ENCODE results near the gene EPHB6. TPM values are rescaled to one million over a fixed set of nuclear protein-coding genes. Genes with fewer than 3 reads are reported as not detected.

Gene EPHB6
- total RNA-seq, 1 donor from 2014 or later: 2.0 TPM

DNA sequence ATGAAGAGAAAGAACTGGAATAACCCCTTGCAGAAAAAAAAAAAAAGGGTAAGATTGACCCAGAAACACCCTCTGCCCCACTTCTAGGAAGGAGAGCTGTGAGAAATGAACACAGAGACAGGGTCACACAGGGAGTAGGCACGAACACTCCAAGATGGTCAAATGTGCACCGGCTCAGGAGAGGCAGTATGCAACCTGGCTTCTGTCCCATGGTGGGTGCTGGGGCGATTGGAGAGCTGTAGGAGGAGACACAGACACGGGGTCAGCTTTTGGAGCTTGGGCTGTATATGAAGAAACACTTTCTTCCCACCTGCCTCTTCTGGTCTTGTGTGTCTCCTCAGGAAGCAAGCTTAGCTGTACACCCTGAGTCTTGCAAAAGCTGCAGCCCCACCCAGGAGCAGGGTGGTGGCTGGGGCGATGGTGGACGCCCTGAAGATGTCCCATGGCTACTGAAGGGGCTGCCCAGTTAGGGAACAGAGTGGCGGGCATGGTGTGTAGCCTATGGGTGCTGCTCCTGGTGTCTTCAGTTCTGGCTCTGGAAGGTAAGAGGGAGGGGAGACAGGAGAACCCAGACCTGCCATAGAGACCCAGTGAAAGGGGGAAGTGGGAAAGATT is 8.0 kb downstream of the EPHB6 start:
- DNase-seq (ENCODE audit: low spot score): no peak
- intact Hi-C loops (cut with DNase I): no loop called here

DNA sequence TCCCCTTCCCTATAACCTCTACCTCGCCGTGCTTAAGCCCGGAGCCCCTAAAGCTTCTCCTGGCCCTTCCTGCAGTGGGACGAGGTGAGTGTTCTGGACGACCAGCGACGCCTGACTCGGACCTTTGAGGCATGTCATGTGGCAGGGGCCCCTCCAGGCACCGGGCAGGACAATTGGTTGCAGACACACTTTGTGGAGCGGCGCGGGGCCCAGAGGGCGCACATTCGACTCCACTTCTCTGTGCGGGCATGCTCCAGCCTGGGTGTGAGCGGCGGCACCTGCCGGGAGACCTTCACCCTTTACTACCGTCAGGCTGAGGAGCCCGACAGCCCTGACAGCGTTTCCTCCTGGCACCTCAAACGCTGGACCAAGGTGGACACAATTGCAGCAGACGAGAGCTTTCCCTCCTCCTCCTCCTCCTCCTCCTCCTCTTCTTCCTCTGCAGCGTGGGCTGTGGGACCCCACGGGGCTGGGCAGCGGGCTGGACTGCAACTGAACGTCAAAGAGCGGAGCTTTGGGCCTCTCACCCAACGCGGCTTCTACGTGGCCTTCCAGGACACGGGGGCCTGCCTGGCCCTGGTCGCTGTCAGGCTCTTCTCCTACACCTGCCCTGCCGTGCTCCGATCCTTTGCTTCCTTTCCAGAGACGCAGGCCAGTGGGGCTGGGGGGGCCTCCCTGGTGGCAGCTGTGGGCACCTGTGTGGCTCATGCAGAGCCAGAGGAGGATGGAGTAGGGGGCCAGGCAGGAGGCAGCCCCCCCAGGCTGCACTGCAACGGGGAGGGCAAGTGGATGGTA is 9.2 kb downstream of the EPHB6 start:
- intact Hi-C loops (cut with DNase I): no loop called here
- DNase-seq (ENCODE audit: low spot score): no peak

- intact Hi-C loops (cut with DNase I): no loop called here
- DNase-seq (ENCODE audit: low spot score): no peak
These were observed 10.3 kb downstream of the EPHB6 start for GRCh38 chr7:142864980-142865747.

- peak; percentile 62 for DNase-seq (ENCODE audit: low spot score)
- intact Hi-C loops (cut with DNase I): loop anchor here (1.0 kb wide), 1 partner anchor 11 kb away; no protein-coding TSS in a partner anchor
These were observed 10.9 kb downstream of the EPHB6 start for GRCh38 chr7:142865766-142866165.

DNA sequence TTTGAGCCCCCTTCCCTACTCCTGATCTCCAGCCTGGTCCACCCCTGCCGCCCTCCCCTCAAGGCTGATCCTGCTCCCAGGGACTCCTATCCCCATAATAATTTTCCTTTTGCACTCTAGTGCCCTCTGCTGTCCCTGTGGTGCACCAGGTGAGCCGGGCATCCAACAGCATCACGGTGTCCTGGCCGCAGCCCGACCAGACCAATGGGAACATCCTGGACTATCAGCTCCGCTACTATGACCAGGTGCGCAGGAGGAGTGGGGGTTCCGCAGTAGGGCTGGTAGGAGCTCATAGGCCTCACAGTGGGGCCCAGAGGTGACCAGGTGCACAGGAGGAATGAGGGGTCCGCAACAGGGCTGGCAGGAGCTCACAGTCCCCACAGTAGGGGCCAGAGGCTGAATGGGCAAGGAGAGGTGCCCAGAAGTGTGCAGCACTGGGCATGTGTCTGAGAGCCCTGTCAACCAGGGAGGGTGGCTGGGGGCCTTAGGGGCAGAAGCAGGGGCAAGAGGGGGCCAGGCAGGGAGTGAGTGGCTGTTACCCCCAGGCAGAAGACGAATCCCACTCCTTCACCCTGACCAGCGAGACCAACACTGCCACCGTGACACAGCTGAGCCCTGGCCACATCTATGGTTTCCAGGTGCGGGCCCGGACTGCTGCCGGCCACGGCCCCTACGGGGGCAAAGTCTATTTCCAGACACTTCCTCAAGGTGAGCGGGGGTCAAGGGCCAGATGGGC is 11.7 kb downstream of the EPHB6 start:
- DNase-seq (ENCODE audit: low spot score): peak; percentile 66
- intact Hi-C loops (cut with DNase I): loop anchor here (1.0 kb wide), 1 partner anchor 12 kb away; no protein-coding TSS in a partner anchor

GRCh38 chr7:142867097-142867378 is 12.2 kb downstream of the EPHB6 start:
- intact Hi-C loops (cut with DNase I): no loop called here

DNA sequence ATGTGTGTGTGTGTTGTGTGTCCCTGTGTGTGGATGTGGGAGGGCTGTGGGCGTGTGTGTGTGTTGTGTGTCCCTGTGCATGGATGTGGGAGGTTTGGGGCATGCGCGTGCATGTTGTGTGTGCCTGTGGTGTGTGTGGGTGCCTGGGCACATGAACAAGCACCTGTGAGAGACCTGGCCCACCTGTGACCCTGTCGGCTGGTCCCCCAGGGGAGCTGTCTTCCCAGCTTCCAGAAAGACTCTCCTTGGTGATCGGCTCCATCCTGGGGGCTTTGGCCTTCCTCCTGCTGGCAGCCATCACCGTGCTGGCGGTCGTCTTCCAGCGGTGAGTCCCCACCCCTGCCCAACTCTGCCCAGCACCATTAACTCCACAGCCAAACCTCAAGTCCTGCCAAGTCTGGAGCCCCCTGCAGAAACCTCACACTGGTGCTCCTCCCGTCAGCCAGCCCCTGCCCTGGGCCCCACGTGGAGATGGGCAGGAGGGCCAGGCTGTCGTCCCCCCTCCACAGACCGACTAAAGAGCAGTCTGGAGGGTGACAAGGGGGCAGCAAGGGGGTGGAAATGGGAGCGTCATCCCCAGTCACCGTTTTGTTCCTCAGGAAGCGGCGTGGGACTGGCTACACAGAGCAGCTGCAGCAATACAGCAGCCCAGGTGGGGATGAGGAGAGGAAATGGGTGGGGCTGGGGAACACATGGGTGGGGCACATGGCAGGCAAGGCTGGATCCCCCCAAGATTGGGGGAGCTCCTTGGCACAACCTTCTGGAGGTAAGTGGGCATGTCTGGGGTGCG is 12.7 kb downstream of the EPHB6 start:
- intact Hi-C loops (cut with DNase I): no loop called here
- peak; percentile 54 for DNase-seq (ENCODE audit: low spot score)

More at GRCh38 chr7:142867097-142867378, 12.2 kb downstream of the EPHB6 start:
- DNase-seq (ENCODE audit: low spot score): peak; percentile 57

DNA sequence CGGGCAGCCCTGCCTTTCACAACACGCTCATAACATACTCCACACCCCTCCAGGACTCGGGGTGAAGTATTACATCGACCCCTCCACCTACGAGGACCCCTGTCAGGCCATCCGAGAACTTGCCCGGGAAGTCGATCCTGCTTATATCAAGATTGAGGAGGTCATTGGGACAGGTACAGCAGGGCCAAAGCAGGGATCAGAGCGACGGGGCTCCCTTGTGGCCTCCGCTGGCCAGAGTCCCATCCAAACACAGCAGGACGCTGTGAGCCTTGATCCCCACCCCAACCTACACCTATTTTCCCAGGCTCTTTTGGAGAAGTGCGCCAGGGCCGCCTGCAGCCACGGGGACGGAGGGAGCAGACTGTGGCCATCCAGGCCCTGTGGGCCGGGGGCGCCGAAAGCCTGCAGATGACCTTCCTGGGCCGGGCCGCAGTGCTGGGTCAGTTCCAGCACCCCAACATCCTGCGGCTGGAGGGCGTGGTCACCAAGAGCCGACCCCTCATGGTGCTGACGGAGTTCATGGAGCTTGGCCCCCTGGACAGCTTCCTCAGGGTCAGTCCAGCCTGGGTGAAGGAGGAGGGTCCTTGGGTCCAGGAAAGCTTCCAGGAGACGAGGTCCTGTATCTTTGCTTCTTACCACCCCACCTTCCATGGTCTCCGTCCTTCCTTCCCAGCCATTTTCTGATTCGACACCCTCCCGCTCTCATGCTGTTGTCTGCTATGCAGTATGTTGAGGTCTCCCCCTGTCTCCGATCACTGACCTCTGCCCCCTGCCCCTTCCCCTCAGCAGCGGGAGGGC is 13.5 kb downstream of the EPHB6 start:
- intact Hi-C loops (cut with DNase I): no loop called here
- peak; percentile 68 for DNase-seq (ENCODE audit: low spot score)

GRCh38 chr7:142868986-142869415 is 14.1 kb downstream of the EPHB6 start:
- intact Hi-C loops (cut with DNase I): no loop called here
- peak; percentile 58 for DNase-seq (ENCODE audit: low spot score)

DNA sequence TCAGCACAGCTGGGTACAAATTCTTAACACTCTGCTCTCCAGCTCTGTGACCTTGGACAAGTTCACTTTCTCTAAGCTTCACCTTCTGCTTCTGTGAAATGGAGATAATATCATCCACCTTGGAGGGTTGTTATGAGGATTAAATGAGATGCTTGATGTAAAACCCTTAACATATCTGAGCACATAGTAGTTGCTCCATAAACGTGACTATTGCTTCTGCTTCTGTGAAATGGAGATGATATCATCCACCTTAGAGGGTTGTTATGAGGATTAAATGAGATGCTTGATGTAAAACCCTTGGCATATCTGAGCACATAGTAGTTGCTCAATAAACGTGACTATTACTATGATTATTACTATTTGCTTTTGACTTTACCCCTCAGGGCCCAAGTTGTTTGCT is 14.6 kb downstream of the EPHB6 start:
- intact Hi-C loops (cut with DNase I): no loop called here
- no peak for DNase-seq (ENCODE audit: low spot score)

- peak; percentile 68 for DNase-seq (ENCODE audit: low spot score)
- intact Hi-C loops (cut with DNase I): no loop called here
These were observed 15.3 kb downstream of the EPHB6 start for GRCh38 chr7:142870147-142870559.

DNA sequence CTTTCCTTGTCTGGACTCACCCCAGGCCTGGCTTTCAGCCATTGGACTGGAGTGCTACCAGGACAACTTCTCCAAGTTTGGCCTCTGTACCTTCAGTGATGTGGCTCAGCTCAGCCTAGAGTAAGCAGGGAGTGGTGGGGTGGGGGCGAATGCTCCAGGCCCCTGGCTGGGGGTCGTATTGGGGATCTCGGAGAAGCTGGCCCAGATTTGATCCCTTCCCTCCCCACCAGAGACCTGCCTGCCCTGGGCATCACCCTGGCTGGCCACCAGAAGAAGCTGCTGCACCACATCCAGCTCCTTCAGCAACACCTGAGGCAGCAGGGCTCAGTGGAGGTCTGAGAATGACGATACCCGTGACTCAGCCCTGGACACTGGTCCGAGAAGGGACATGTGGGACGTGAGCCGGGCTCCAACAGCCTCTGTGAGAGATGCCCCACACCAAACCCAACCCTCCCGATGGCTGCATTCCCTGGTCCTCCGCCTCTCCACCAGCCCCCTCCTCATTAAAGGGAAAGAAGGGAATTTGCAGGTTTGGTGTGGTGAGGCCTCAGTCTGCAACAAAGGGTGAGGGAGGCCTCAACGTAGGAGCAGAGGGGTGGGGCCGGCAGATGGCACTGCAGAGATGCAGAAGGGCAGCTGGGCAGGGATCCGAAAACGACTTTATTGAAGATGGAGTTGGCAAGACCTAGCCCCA is 15.8 kb downstream of the EPHB6 start:
- intact Hi-C loops (cut with DNase I): no loop called here
- peak; percentile 58 for DNase-seq (ENCODE audit: low spot score)

GRCh38 chr7:142871260-142872105 is 16.6 kb downstream of the EPHB6 start:
- peak; percentile 47 for DNase-seq (ENCODE audit: low spot score)
- intact Hi-C loops (cut with DNase I): no loop called here

GRCh38 chr7:142872106-142872675 is 17.3 kb downstream of the EPHB6 start:
- intact Hi-C loops (cut with DNase I): no loop called here
- DNase-seq (ENCODE audit: low spot score): peak; percentile 67

- intact Hi-C loops (cut with DNase I): no loop called here
- peak; percentile 74 for DNase-seq (ENCODE audit: low spot score)
These were observed 18.5 kb downstream of the EPHB6 start for GRCh38 chr7:142873281-142873784.

GRCh38 chr7:142873871-142874270 is 19.0 kb downstream of the EPHB6 start:
- DNase-seq (ENCODE audit: low spot score): peak; percentile 12
- intact Hi-C loops (cut with DNase I): no loop called here

Data from cardiac septum (tissue), 1 donor.